CD14-positive monocyte (primary cell): ENCODE measurements around the gene CX3CR1. TPM values are rescaled to one million over a fixed set of nuclear protein-coding genes. Genes with fewer than 3 reads are reported as not detected.

ENCODE experiments used
- DNase-seq, 3 donors: peaks; one replicate each; pipeline ENCODE4 v3.0.0-alpha.2; 2011 to 2022
- H2AFZ ChIP-seq: 2 replicates; pipeline ENCODE4 v1.6.0; 2012; ENCODE audit warnings: mild to moderate bottlenecking, low read depth, low read length, inconsistent platforms; ENCODE audit not compliant: insufficient read depth, poor library complexity, severe bottlenecking
- H3K27ac ChIP-seq, 2 donors: 1 replicate in 1 of 2; 2 replicates in 1 of 2; pipeline ENCODE4 v1.5.1; 2012 to 2013; ENCODE audit warnings: low read length in 2 of 2, control low read depth in 1 of 2, inconsistent platforms in 1 of 2, low read depth in 1 of 2, mild to moderate bottlenecking in 1 of 2
- H3K27me3 ChIP-seq, 2 donors: one replicate each; pipeline versions ENCODE4 v1.6.0 to v1.6.1; 2011 to 2013; ENCODE audit warnings: low read length in 2 of 2; ENCODE audit not compliant: control insufficient read depth in 2 of 2, insufficient read depth in 2 of 2
- H3K36me3 ChIP-seq, 2 donors: replicated peaks in 1 of 2; 1 replicate in 1 of 2; 2 replicates in 1 of 2; pipeline versions ENCODE4 v1.5.1 to v1.6.1; 2012 to 2013; ENCODE audit warnings: low read length in 2 of 2, control low read depth in 1 of 2, inconsistent platforms in 1 of 2, mild to moderate bottlenecking in 1 of 2; ENCODE audit not compliant: insufficient read depth in 2 of 2, control insufficient read depth in 1 of 2
- H3K4me1 ChIP-seq, 2 donors: 1 replicate in 1 of 2; 2 replicates in 1 of 2; pipeline versions ENCODE4 v1.5.1 to v1.6.1; 2012 to 2013; ENCODE audit warnings: low read length in 2 of 2, control low read depth in 1 of 2, inconsistent platforms in 1 of 2, mild to moderate bottlenecking in 1 of 2, moderate library complexity in 1 of 2; ENCODE audit not compliant: insufficient read depth in 2 of 2, control insufficient read depth in 1 of 2
- H3K4me2 ChIP-seq: replicated peaks from 2 replicates; pipeline ENCODE3; 2012; ENCODE audit warnings: low read length, moderate library complexity, mild to moderate bottlenecking; ENCODE audit not compliant: poor library complexity, severe bottlenecking; ENCODE audit errors: extremely low read depth
- H3K4me3 ChIP-seq, 3 experiments: fragments of 200-600 bp in 1 of 3; sonication (generic) in 1 of 3; replicated peaks in 1 of 3; 1 replicate in 2 of 3; 2 replicates in 1 of 3; pipeline ENCODE4 v1.5.1; 2011 to 2013; ENCODE audit warnings: low read length in 3 of 3, mild to moderate bottlenecking in 3 of 3, control low read depth in 2 of 3, low read depth in 2 of 3, inconsistent platforms in 1 of 3, moderate library complexity in 1 of 3
- H3K79me2 ChIP-seq: 2 replicates; pipeline ENCODE4 v1.6.0; 2012; ENCODE audit warnings: mild to moderate bottlenecking, control low read depth, inconsistent platforms, low read length, moderate library complexity; ENCODE audit not compliant: insufficient read depth
- H3K9ac ChIP-seq: 2 replicates; pipeline ENCODE4 v1.6.0; 2017; ENCODE audit warnings: low read length, mild to moderate bottlenecking; ENCODE audit not compliant: insufficient read depth, poor library complexity, severe bottlenecking
- H3K9me3 ChIP-seq, 2 donors: replicated peaks in 1 of 2; 1 replicate in 1 of 2; 2 replicates in 1 of 2; pipeline versions ENCODE4 v1.5.1 to v1.6.1; 2012 to 2013; ENCODE audit warnings: low read length in 2 of 2, control low read depth in 1 of 2; ENCODE audit not compliant: control insufficient read depth in 1 of 2, insufficient read depth in 1 of 2
- H4K20me1 ChIP-seq: 2 replicates; pipeline ENCODE4 v1.6.0; 2012; ENCODE audit warnings: mild to moderate bottlenecking, low read length, control low read depth, moderate library complexity; ENCODE audit not compliant: insufficient read depth
- H3K27ac Mint-ChIP-seq, 7 donors: one replicate each; pipeline ENCODE4 v1.8.0; 2020; ENCODE audit warnings: mild to moderate bottlenecking in 7 of 7, mixed read lengths in 7 of 7, moderate library complexity in 6 of 7, inconsistent platforms in 2 of 7
- H3K27me3 Mint-ChIP-seq, 3 donors: one replicate each; pipeline ENCODE4 v1.8.0; 2021 to 2022; ENCODE audit warnings: low read depth in 3 of 3, mild to moderate bottlenecking in 3 of 3, mixed read lengths in 3 of 3, moderate library complexity in 3 of 3, inconsistent platforms in 1 of 3
- H3K36me3 Mint-ChIP-seq, 2 donors: one replicate each; pipeline ENCODE4 v1.8.0; 2020; ENCODE audit warnings: mixed read lengths in 2 of 2, inconsistent platforms in 1 of 2, mild to moderate bottlenecking in 1 of 2
- H3K4me1 Mint-ChIP-seq: one replicate; pipeline ENCODE4 v1.8.0; 2020; ENCODE audit warnings: mild to moderate bottlenecking, mixed read lengths
- H3K4me3 Mint-ChIP-seq, 2 donors: one replicate each; pipeline ENCODE4 v1.8.0; 2020; ENCODE audit warnings: mild to moderate bottlenecking in 2 of 2, mixed read lengths in 2 of 2, moderate library complexity in 1 of 2
- H3K9me3 Mint-ChIP-seq, 7 donors: one replicate each; pipeline ENCODE4 v1.8.0; 2020 to 2022; ENCODE audit warnings: mixed read lengths in 7 of 7, mild to moderate bottlenecking in 6 of 7, moderate library complexity in 6 of 7, inconsistent platforms in 2 of 7
- CTCF ChIP-seq: fragments of 200-600 bp; IDR thresholded peaks from one replicate; pipeline ENCODE4 v1.8.0; 2022; ENCODE audit warnings: antibody characterized with exemption, mild to moderate bottlenecking
- WGBS: methylation state at CpG from one replicate; pipeline ENCODE4 v1.1.5; 2013; ENCODE audit warnings: missing lambda C conversion rate; ENCODE audit not compliant: insufficient coverage; 5-methylcytosine and 5-hydroxymethylcytosine counted together
- intact Hi-C, 2 donors: fragments of 100-400 bp; cut with micrococcal nuclease; formaldehyde crosslinking; loops; one replicate each; pipeline versions ENCODE4 v1.15.0 to v1.15.1; 2023
- polyA plus RNA-seq, 3 donors: library from polyadenylated mRNA; depleted of rRNA in 1 of 3; unstranded in 2 of 3; stranded (reverse) in 1 of 3; fragments of 300-500 nt in 2 of 3; fragments of >200 nt in 1 of 3; fragmentation: Illumina TruSeq in 2 of 3; gene quantifications; 1 replicate in 2 of 3; 2 replicates in 1 of 3; pipeline ENCODE4 v1.2.3, GENCODE V29; 2012 to 2021

Gene CX3CR1
- polyA plus RNA-seq, 3 donors: 25.9 to 405 (median 184) TPM

DNA sequence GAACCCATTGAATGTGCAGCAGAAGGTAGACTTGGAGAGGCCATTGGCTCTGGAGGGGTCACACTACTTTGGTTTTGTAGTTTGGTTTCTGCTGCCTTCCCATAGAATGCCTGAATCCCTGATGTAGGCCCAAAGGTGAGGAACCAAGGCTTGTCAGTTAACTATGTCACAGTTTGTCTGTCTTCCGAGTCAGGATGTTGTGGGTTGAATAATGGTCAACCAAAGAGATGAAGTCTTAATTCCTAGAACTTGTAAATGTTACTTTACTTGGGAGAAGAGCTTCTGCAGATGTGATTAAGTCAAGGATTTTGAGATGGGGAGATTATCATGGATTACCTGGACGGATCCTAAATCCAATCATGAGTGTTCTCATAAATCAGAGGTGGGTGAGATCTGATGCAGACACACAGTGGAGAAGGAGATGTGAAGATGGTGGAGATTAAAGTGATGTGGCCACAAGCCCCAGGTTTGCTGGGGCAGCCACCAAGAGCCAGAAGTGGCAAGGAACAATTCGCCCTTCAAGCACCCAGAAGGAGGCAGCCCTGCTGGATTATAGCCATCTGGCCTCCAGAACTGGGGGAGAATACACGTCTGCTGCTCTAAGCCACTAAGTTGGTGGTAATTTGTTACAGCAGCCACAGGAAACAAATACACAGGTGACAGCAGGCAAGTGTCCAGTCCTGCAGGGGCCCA lies 47.4 kb upstream of the CX3CR1 start:
- no peak for TF ChIP-seq CTCF
- 85% methylated on average over 4 of the region's 4 CpGs for WGBS
- Histone ChIP-seq H4K20me1 (no peaks in the 10 kb centered on the region), H3K4me1 (no peaks in the 10 kb centered on the region), H3K9ac (no peak overlapping the region), H3K9me3 (no peaks in the 10 kb centered on the region), H3K27ac (no peak overlapping the region), H2AFZ (no peak overlapping the region), H3K4me3 (no peak overlapping the region), H3K36me3 (no peaks in the 10 kb centered on the region), H3K4me2 (no peak overlapping the region), H3K27me3 (no peaks in the 10 kb centered on the region), H3K79me2 (no peaks in the 10 kb centered on the region)
- intact Hi-C loops: no loop called here
- Mint-ChIP-seq H3K36me3 (no peaks in the 10 kb centered on the region), H3K4me3 (no peak overlapping the region), H3K9me3 (peaks cover 0 to under 1% (median 0%) of the 10 kb centered on the region in 7 donors), H3K27ac (no peak overlapping the region), H3K27me3 (peaks cover 0 to 2% (median 0%) of the 10 kb centered on the region in 3 donors), H3K4me1 (peaks cover 4% of the 10 kb centered on the region)
- no peak for DNase-seq

- Mint-ChIP-seq H3K4me3 (no peak overlapping the region), H3K27me3 (no peaks in the 10 kb centered on the region), H3K27ac (no peak overlapping the region), H3K4me1 (peaks cover 4% of the 10 kb centered on the region), H3K36me3 (no peaks in the 10 kb centered on the region), H3K9me3 (peaks cover 0 to 5% (median 0%) of the 10 kb centered on the region in 7 donors)
- WGBS: no CpG with 5 or more reads among the region's 2 CpGs
- no peaks in the 10 kb centered on the region for H3K4me1 ChIP-seq
- H3K9ac ChIP-seq: no peak overlapping the region
- H3K36me3 ChIP-seq: no peaks in the 10 kb centered on the region
- no peaks in the 10 kb centered on the region for H4K20me1 ChIP-seq
- H2AFZ ChIP-seq: no peak overlapping the region
- no peaks in the 10 kb centered on the region for H3K9me3 ChIP-seq
- intact Hi-C loops: no loop called here
- H3K4me3 ChIP-seq: no peak overlapping the region
- no peak overlapping the region for H3K4me2 ChIP-seq
- H3K27ac ChIP-seq: no peak overlapping the region
- no peaks in the 10 kb centered on the region for H3K79me2 ChIP-seq
- no peaks in the 10 kb centered on the region for H3K27me3 ChIP-seq
- no peak for DNase-seq
- TF ChIP-seq CTCF: no peak
Measured at GRCh38 chr3:39325236-39325635, 45.4 kb upstream of the CX3CR1 start.
